Gastrocnemius medialis (tissue), 4 donors: ENCODE results near the gene XCL1. TPM values are rescaled to one million over a fixed set of nuclear protein-coding genes. Genes with fewer than 3 reads are reported as not detected.

Experiments
- ATAC-seq, 2 donors: fragments of 150-250 bp; one replicate each; pipeline ENCODE4 v1.9.1; 2016
- DNase-seq, 2 donors: peaks; one replicate each; pipeline ENCODE4 v3.0.0-alpha.2; 2019
- H3K27ac ChIP-seq, 4 donors: fragments of 200-600 bp; sonication (generic); 1 replicate in 1 of 4; 2 replicates in 3 of 4; pipeline ENCODE4 v1.5.1; 2016 to 2018; ENCODE audit warnings: mild to moderate bottlenecking in 2 of 4, moderate library complexity in 1 of 4
- H3K27me3 ChIP-seq, 3 donors: fragments of 200-600 bp; sonication (generic) in 2 of 3; 1 replicate in 1 of 3; 2 replicates in 2 of 3; pipeline versions ENCODE4 v1.5.1 to v1.6.0; 2016 to 2019; ENCODE audit warnings: mild to moderate bottlenecking in 1 of 3, moderate library complexity in 1 of 3
- H3K36me3 ChIP-seq, 2 donors: fragments of 200-600 bp; sonication (generic) in 1 of 2; one replicate each; pipeline ENCODE4 v1.5.1; 2017 to 2018
- H3K4me1 ChIP-seq, 2 donors: fragments of 200-600 bp; sonication (generic) in 1 of 2; one replicate each; pipeline ENCODE4 v1.5.1; 2016 to 2017; ENCODE audit warnings: mild to moderate bottlenecking in 2 of 2
- H3K4me3 ChIP-seq, 4 donors: fragments of 200-600 bp; sonication (generic) in 3 of 4; 1 replicate in 1 of 4; 2 replicates in 3 of 4; pipeline ENCODE4 v1.5.1; 2016 to 2019; ENCODE audit warnings: mild to moderate bottlenecking in 2 of 4
- H3K9me3 ChIP-seq, 3 donors: fragments of 200-600 bp; sonication (generic) in 2 of 3; 1 replicate in 1 of 3; 2 replicates in 2 of 3; pipeline ENCODE4 v1.5.1; 2016 to 2019
- CTCF ChIP-seq, 5 experiments: fragments of 450-650 bp in 3 of 5; fragments of 200-600 bp in 2 of 5; sonication (generic) in 2 of 5; IDR thresholded peaks in 4 of 5; conservative IDR thresholded peaks in 1 of 5; 1 replicate in 4 of 5; 2 replicates in 1 of 5; pipeline ENCODE4 v1.5.1; 2016 to 2019; ENCODE audit warnings: antibody characterized with exemption in 5 of 5, mild to moderate bottlenecking in 3 of 5, moderate library complexity in 3 of 5
- POLR2A ChIP-seq, 2 donors: fragments of 450-650 bp; IDR thresholded peaks; one replicate each; pipeline ENCODE4 v1.6.1; 2017; ENCODE audit warnings: antibody characterized with exemption in 2 of 2, mild to moderate bottlenecking in 2 of 2, moderate library complexity in 2 of 2
- in situ Hi-C, 4 donors: fragments of 200-750 bp; cut with MboI; loops; one replicate each; pipeline versions ENCODE4 v1.15.0 to v1.8.0; 2017; ENCODE audit warnings: low sequenced_read_pairs in 4 of 4
- intact Hi-C: fragments of 100-400 bp; cut with DNase I; formaldehyde crosslinking; loops from one replicate; pipeline ENCODE4 v1.15.1; 2023; ENCODE audit warnings: low total_unique reads
- total RNA-seq, 4 donors: library from RNA; depleted of rRNA; stranded (reverse); fragments of >200 nt; gene quantifications; one replicate each; pipeline versions ENCODE4 v1.1.0 to v1.2.3, GENCODE V29; 2016

The XCL1 gene
- total RNA-seq, 4 donors from 2014 or later: not detected

- Histone ChIP-seq H3K9me3 (no peaks in the 10 kb centered on the region), H3K27me3 (no peaks in the 10 kb centered on the region), H3K27ac (no peak overlapping the region), H3K4me3 (no peak overlapping the region), H3K4me1 (peaks cover 2 to 7% of the 10 kb centered on the region in 2 donors), H3K36me3 (no peaks in the 10 kb centered on the region)
- no peak for DNase-seq
- in situ Hi-C loops: loop anchor here in 2 of 4 donors (10.0 kb wide), 2 partner anchors 147 to 247 kb away; no protein-coding TSS in a partner anchor
- ATAC-seq: no peak
- intact Hi-C loops: no loop called here
- no peak for TF ChIP-seq POLR2A (IDR thresholded peaks at IDR 0.05)
- no peak for TF ChIP-seq CTCF (IDR thresholded peaks at IDR 0.05 in 4 of 5, conservative IDR thresholded peaks at IDR 0.05 in 1 of 5)
These were observed 5.6 kb downstream of the XCL1 start for GRCh38 chr1:168581817-168582572.

- Histone ChIP-seq H3K27ac (no peak overlapping the region), H3K9me3 (no peaks in the 10 kb centered on the region), H3K4me3 (no peak overlapping the region), H3K27me3 (no peaks in the 10 kb centered on the region), H3K4me1 (peaks cover 2 to 7% of the 10 kb centered on the region in 2 donors), H3K36me3 (no peaks in the 10 kb centered on the region)
- DNase-seq (no peak), ATAC-seq (no peak)
- intact Hi-C loops (no loop called here), in situ Hi-C loops (loop anchor here in 2 of 4 donors (10.0 kb wide), 2 partner anchors 148 to 248 kb away; no protein-coding TSS in a partner anchor)
- no peak for TF ChIP-seq POLR2A (IDR thresholded peaks at IDR 0.05)
- TF ChIP-seq CTCF (IDR thresholded peaks at IDR 0.05 in 4 of 5, conservative IDR thresholded peaks at IDR 0.05 in 1 of 5): no peak
These were observed 6.4 kb downstream of the XCL1 start for GRCh38 chr1:168582688-168583336.

- in situ Hi-C loops (loop anchor here in 2 of 4 donors (10.0 kb wide), 2 partner anchors 149 to 249 kb away; no protein-coding TSS in a partner anchor), intact Hi-C loops (no loop called here)
- Histone ChIP-seq H3K36me3 (no peaks in the 10 kb centered on the region), H3K27ac (no peak overlapping the region), H3K4me3 (no peak overlapping the region), H3K9me3 (no peaks in the 10 kb centered on the region), H3K4me1 (peaks cover 2 to 7% of the 10 kb centered on the region in 2 donors), H3K27me3 (no peaks in the 10 kb centered on the region)
- DNase-seq (no peak), ATAC-seq (no peak)
- TF ChIP-seq POLR2A (IDR thresholded peaks at IDR 0.05): no peak
These were observed 7.2 kb downstream of the XCL1 start for GRCh38 chr1:168583571-168583970.

GRCh38 chr1:168585191-168585590 is 8.8 kb downstream of the XCL1 start:
- peak; percentile 58 to 84 for ATAC-seq
- intact Hi-C loops (no loop called here), in situ Hi-C loops (loop anchor here in 2 of 4 donors (10.0 kb wide), 2 partner anchors 150 to 250 kb away; no protein-coding TSS in a partner anchor)
- H3K4me1 ChIP-seq: peaks cover 0 to 7% of the 10 kb centered on the region in 2 donors
- no peak overlapping the region for H3K4me3 ChIP-seq
- H3K9me3 ChIP-seq: no peaks in the 10 kb centered on the region
- DNase-seq: no peak
- no peak overlapping the region for H3K27ac ChIP-seq
- no peak for TF ChIP-seq CTCF (IDR thresholded peaks at IDR 0.05 in 4 of 5, conservative IDR thresholded peaks at IDR 0.05 in 1 of 5)
- TF ChIP-seq POLR2A (IDR thresholded peaks at IDR 0.05): no peak
- H3K36me3 ChIP-seq: no peaks in the 10 kb centered on the region
- no peaks in the 10 kb centered on the region for H3K27me3 ChIP-seq

GRCh38 chr1:168585937-168586336 is 9.5 kb downstream of the XCL1 start:
- DNase-seq (no peak), ATAC-seq (no peak)
- Histone ChIP-seq H3K27ac (no peak overlapping the region), H3K4me3 (no peak overlapping the region), H3K27me3 (no peaks in the 10 kb centered on the region), H3K36me3 (no peaks in the 10 kb centered on the region), H3K4me1 (peaks cover 0 to 7% of the 10 kb centered on the region in 2 donors), H3K9me3 (no peaks in the 10 kb centered on the region)
- intact Hi-C loops: no loop called here
- TF ChIP-seq CTCF (IDR thresholded peaks at IDR 0.05 in 4 of 5, conservative IDR thresholded peaks at IDR 0.05 in 1 of 5): no peak
- TF ChIP-seq POLR2A (IDR thresholded peaks at IDR 0.05): no peak
- in situ Hi-C loops: loop anchor here in 2 of 4 donors (10.0 kb wide), 2 partner anchors 151 to 251 kb away; no protein-coding TSS in a partner anchor
